ENCODE results near the gene CRADD.
"Not testable (repeated sequence)": the region's sequence is repeated elsewhere in the genome, so short reads cannot be mapped to it uniquely, and the experiment has no call there.

Gene CRADD

GRCh38 chr12:93912086-93912733 is 235.0 kb downstream of the CRADD start:
- FAIRE-seq: no peak

- no peak for FAIRE-seq
These were observed 236.7 kb downstream of the CRADD start for GRCh38 chr12:93913845-93914244.

- FAIRE-seq: no peak
These were observed 237.1 kb downstream of the CRADD start for GRCh38 chr12:93914281-93914680.

GRCh38 chr12:93915411-93915810 is 238.2 kb downstream of the CRADD start:
- FAIRE-seq: no peak

- no peak for FAIRE-seq
These were observed 239.2 kb downstream of the CRADD start for GRCh38 chr12:93916402-93916801.

- FAIRE-seq: no peak
These were observed 241.1 kb downstream of the CRADD start for GRCh38 chr12:93918262-93918661.

- FAIRE-seq: no peak
These were observed 241.7 kb downstream of the CRADD start for GRCh38 chr12:93918900-93919299.

GRCh38 chr12:93921521-93921920 is 244.3 kb downstream of the CRADD start:
- no peak for FAIRE-seq

GRCh38 chr12:93922583-93923006 is 245.4 kb downstream of the CRADD start:
- no peak for FAIRE-seq

- no peak for FAIRE-seq
These were observed 247.2 kb downstream of the CRADD start for GRCh38 chr12:93924367-93924766.

- FAIRE-seq: no peak
These were observed 248.5 kb downstream of the CRADD start for GRCh38 chr12:93925585-93926205.

- no peak for FAIRE-seq
These were observed 249.1 kb downstream of the CRADD start for GRCh38 chr12:93926237-93926636.

GRCh38 chr12:93929081-93929480 is 251.9 kb downstream of the CRADD start:
- FAIRE-seq: not testable (repeated sequence)

GRCh38 chr12:93937812-93938211 is 260.6 kb downstream of the CRADD start:
- FAIRE-seq: no peak

- no peak for FAIRE-seq
These were observed 261.1 kb downstream of the CRADD start for GRCh38 chr12:93938317-93938716.

GRCh38 chr12:93938931-93939330 is 261.8 kb downstream of the CRADD start:
- FAIRE-seq: no peak

- FAIRE-seq: no peak
These were observed 262.6 kb downstream of the CRADD start for GRCh38 chr12:93939641-93940325.

- no peak for FAIRE-seq
These were observed 266.6 kb downstream of the CRADD start for GRCh38 chr12:93943780-93944179.

- FAIRE-seq: no peak
These were observed 267.0 kb downstream of the CRADD start for GRCh38 chr12:93944201-93944600.

Data from TTC549 (cell line).